Epithelial cell of alveolus of lung (primary cell): ENCODE results near the gene SLC36A2. TPM values are rescaled to one million over a fixed set of nuclear protein-coding genes. Genes with fewer than 3 reads are reported as not detected.

Experiments
- total RNA-seq: library from RNA; depleted of rRNA; stranded (reverse); fragments of >200 nt; gene quantifications from 2 replicates; pipeline ENCODE4 v1.2.1, GENCODE V29; 2015

Gene SLC36A2
- not detected in 2 replicates for total RNA-seq

DNA sequence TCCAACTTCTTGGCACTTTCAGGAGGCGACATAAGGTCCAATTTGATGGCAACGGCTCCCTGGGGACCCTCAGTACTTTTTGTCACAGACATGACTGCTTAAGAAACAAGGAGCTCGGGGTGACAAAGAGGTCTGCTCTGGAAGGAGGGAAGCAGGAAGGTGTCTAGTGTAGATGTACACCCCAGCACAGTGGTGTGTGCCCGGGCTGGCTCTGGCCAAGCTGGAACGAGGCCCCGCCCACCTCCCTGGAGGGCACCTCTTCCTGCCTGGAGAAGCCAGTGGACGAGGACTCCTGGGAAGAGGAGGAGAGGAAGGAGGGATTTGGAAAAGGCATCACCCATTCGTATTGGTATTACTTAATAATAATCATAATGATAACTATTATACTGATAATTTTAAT is at the start of gene SLC36A2:
Gene SLC36A2, minus strand, starts transcription at position 191 of the 400 bp plus-strand sequence. Its CDS starts 99 bp downstream, at position 92.

GRCh38 chr5:151303666-151304065 is 43.7 kb downstream of the SLC36A2 start, which contains the start of gene SLC36A3:
TSS of gene SLC36A3 (minus strand) at chr5:151303766. CDS start at chr5:151303354, 412 bp downstream.

Other genes with a start within 250 kb of the SLC36A2 start
- gene ANXA6, start 189.8 kb downstream of the SLC36A2 start, total RNA-seq: 189 and 424 TPM in 2 replicates
- gene CCDC69, start 123.5 kb downstream of the SLC36A2 start, total RNA-seq: 3.5 and 13.6 TPM in 2 replicates
- 20.4 and 36.9 TPM in 2 replicates for gene GM2A, start 94.4 kb downstream of the SLC36A2 start, total RNA-seq
- not detected in 2 replicates for gene SLC36A3, start 43.8 kb downstream of the SLC36A2 start, total RNA-seq
- gene SLC36A1, start 100.0 kb upstream of the SLC36A2 start, total RNA-seq: 6.9 and 7.4 TPM in 2 replicates
- gene FAT2, start 243.8 kb upstream of the SLC36A2 start, total RNA-seq: 0.13 and 0.16 TPM in 2 replicates